ENCODE results near the gene ADAMTS20.

Gene ADAMTS20

GRCh38 chr12:43551971-43552559 is at the start of gene ADAMTS20:
TSS of gene ADAMTS20 (minus strand) at chr12:43552203. CDS start at chr12:43551921, 282 bp downstream.
- Histone ChIP-seq H3K4me3 (ENCODE audit: low read length) (peak within 1 kb of the TSS; percentile 69), H3K9ac (ENCODE audit: low read length) (no peak within 1 kb of the TSS), H3K27me3 (replicated peaks; ENCODE audit: control insufficient read depth, insufficient read depth, low read length) (peaks cover 31% of the 10 kb centered on the region), H3K36me3 (ENCODE audit: control insufficient read depth, insufficient read depth, low read length, severe bottlenecking) (no peaks in the 10 kb centered on the region), H3K4me1 (ENCODE audit: control insufficient read depth, insufficient read depth, low read length) (no peaks in the 10 kb centered on the region), H3K9me3 (ENCODE audit: control insufficient read depth, low read length) (peaks cover 18% of the 10 kb centered on the region)
- DNase-seq (ENCODE audit: low read depth) = peak; percentile 65

GRCh38 chr12:43599708-43600107 is 47.7 kb upstream of the ADAMTS20 start:
- Histone ChIP-seq H3K9ac (ENCODE audit: low read length) (no peak overlapping the region), H3K4me3 (ENCODE audit: low read length) (no peak overlapping the region), H3K9me3 (ENCODE audit: control insufficient read depth, low read length) (no peaks in the 10 kb centered on the region), H3K4me1 (ENCODE audit: control insufficient read depth, insufficient read depth, low read length) (no peaks in the 10 kb centered on the region), H3K36me3 (ENCODE audit: control insufficient read depth, insufficient read depth, low read length, severe bottlenecking) (no peaks in the 10 kb centered on the region), H3K27me3 (replicated peaks; ENCODE audit: control insufficient read depth, insufficient read depth, low read length) (no peaks in the 10 kb centered on the region)
- DNase-seq (ENCODE audit: low read depth) = no peak

GRCh38 chr12:43599066-43599465 is 47.1 kb upstream of the ADAMTS20 start:
- H3K9me3 ChIP-seq (ENCODE audit: control insufficient read depth, low read length) = no peaks in the 10 kb centered on the region
- no peaks in the 10 kb centered on the region for H3K36me3 ChIP-seq (ENCODE audit: control insufficient read depth, insufficient read depth, low read length, severe bottlenecking)
- no peaks in the 10 kb centered on the region for H3K4me1 ChIP-seq (ENCODE audit: control insufficient read depth, insufficient read depth, low read length)
- no peak overlapping the region for H3K9ac ChIP-seq (ENCODE audit: low read length)
- no peak for DNase-seq (ENCODE audit: low read depth)
- no peak overlapping the region for H3K4me3 ChIP-seq (ENCODE audit: low read length)
- no peaks in the 10 kb centered on the region for H3K27me3 ChIP-seq (replicated peaks; ENCODE audit: control insufficient read depth, insufficient read depth, low read length)

- no peak overlapping the region for H3K4me3 ChIP-seq (ENCODE audit: low read length)
- H3K4me1 ChIP-seq (ENCODE audit: control insufficient read depth, insufficient read depth, low read length) = no peaks in the 10 kb centered on the region
- H3K27me3 ChIP-seq (replicated peaks; ENCODE audit: control insufficient read depth, insufficient read depth, low read length) = no peaks in the 10 kb centered on the region
- DNase-seq (ENCODE audit: low read depth) = no peak
- no peaks in the 10 kb centered on the region for H3K36me3 ChIP-seq (ENCODE audit: control insufficient read depth, insufficient read depth, low read length, severe bottlenecking)
- H3K9me3 ChIP-seq (ENCODE audit: control insufficient read depth, low read length) = no peaks in the 10 kb centered on the region
- no peak overlapping the region for H3K9ac ChIP-seq (ENCODE audit: low read length)
These were observed 38.3 kb upstream of the ADAMTS20 start for GRCh38 chr12:43590307-43590706.

GRCh38 chr12:43586646-43587245 is 34.7 kb upstream of the ADAMTS20 start:
- H3K27me3 ChIP-seq (replicated peaks; ENCODE audit: control insufficient read depth, insufficient read depth, low read length) = no peaks in the 10 kb centered on the region
- H3K4me3 ChIP-seq (ENCODE audit: low read length) = no peak overlapping the region
- H3K36me3 ChIP-seq (ENCODE audit: control insufficient read depth, insufficient read depth, low read length, severe bottlenecking) = no peaks in the 10 kb centered on the region
- no peaks in the 10 kb centered on the region for H3K9me3 ChIP-seq (ENCODE audit: control insufficient read depth, low read length)
- H3K4me1 ChIP-seq (ENCODE audit: control insufficient read depth, insufficient read depth, low read length) = no peaks in the 10 kb centered on the region
- no peak overlapping the region for H3K9ac ChIP-seq (ENCODE audit: low read length)
- DNase-seq (ENCODE audit: low read depth) = no peak

- DNase-seq (ENCODE audit: low read depth) = no peak
- Histone ChIP-seq H3K4me3 (ENCODE audit: low read length) (no peak overlapping the region), H3K4me1 (ENCODE audit: control insufficient read depth, insufficient read depth, low read length) (no peaks in the 10 kb centered on the region), H3K27me3 (replicated peaks; ENCODE audit: control insufficient read depth, insufficient read depth, low read length) (no peaks in the 10 kb centered on the region), H3K36me3 (ENCODE audit: control insufficient read depth, insufficient read depth, low read length, severe bottlenecking) (no peaks in the 10 kb centered on the region), H3K9me3 (ENCODE audit: control insufficient read depth, low read length) (no peaks in the 10 kb centered on the region), H3K9ac (ENCODE audit: low read length) (no peak overlapping the region)
These were observed 33.7 kb upstream of the ADAMTS20 start for GRCh38 chr12:43585676-43586075.

- Histone ChIP-seq H3K9ac (ENCODE audit: low read length) (no peak overlapping the region), H3K4me3 (ENCODE audit: low read length) (no peak overlapping the region), H3K36me3 (ENCODE audit: control insufficient read depth, insufficient read depth, low read length, severe bottlenecking) (no peaks in the 10 kb centered on the region), H3K9me3 (ENCODE audit: control insufficient read depth, low read length) (no peaks in the 10 kb centered on the region), H3K4me1 (ENCODE audit: control insufficient read depth, insufficient read depth, low read length) (peaks cover 4% of the 10 kb centered on the region), H3K27me3 (replicated peaks; ENCODE audit: control insufficient read depth, insufficient read depth, low read length) (peaks cover 6% of the 10 kb centered on the region)
- no peak for DNase-seq (ENCODE audit: low read depth)
These were observed 28.6 kb upstream of the ADAMTS20 start for GRCh38 chr12:43580601-43581000.

- Histone ChIP-seq H3K9ac (ENCODE audit: low read length) (no peak overlapping the region), H3K9me3 (ENCODE audit: control insufficient read depth, low read length) (no peaks in the 10 kb centered on the region), H3K4me1 (ENCODE audit: control insufficient read depth, insufficient read depth, low read length) (peaks cover 4% of the 10 kb centered on the region), H3K4me3 (ENCODE audit: low read length) (peak overlapping the region; percentile 56), H3K36me3 (ENCODE audit: control insufficient read depth, insufficient read depth, low read length, severe bottlenecking) (no peaks in the 10 kb centered on the region), H3K27me3 (replicated peaks; ENCODE audit: control insufficient read depth, insufficient read depth, low read length) (peaks cover 6% of the 10 kb centered on the region)
- DNase-seq (ENCODE audit: low read depth) = no peak
These were observed 27.2 kb upstream of the ADAMTS20 start for GRCh38 chr12:43579206-43579605.

GRCh38 chr12:43578782-43579181 is 26.8 kb upstream of the ADAMTS20 start:
- no peaks in the 10 kb centered on the region for H3K36me3 ChIP-seq (ENCODE audit: control insufficient read depth, insufficient read depth, low read length, severe bottlenecking)
- no peaks in the 10 kb centered on the region for H3K9me3 ChIP-seq (ENCODE audit: control insufficient read depth, low read length)
- no peak overlapping the region for H3K9ac ChIP-seq (ENCODE audit: low read length)
- H3K4me1 ChIP-seq (ENCODE audit: control insufficient read depth, insufficient read depth, low read length) = peaks cover 4% of the 10 kb centered on the region
- DNase-seq (ENCODE audit: low read depth) = peak; percentile 69
- peaks cover 6% of the 10 kb centered on the region for H3K27me3 ChIP-seq (replicated peaks; ENCODE audit: control insufficient read depth, insufficient read depth, low read length)
- H3K4me3 ChIP-seq (ENCODE audit: low read length) = peak overlapping the region; percentile 56

- DNase-seq (ENCODE audit: low read depth) = no peak
- no peak overlapping the region for H3K4me3 ChIP-seq (ENCODE audit: low read length)
- H3K9me3 ChIP-seq (ENCODE audit: control insufficient read depth, low read length) = peaks cover 6% of the 10 kb centered on the region
- H3K4me1 ChIP-seq (ENCODE audit: control insufficient read depth, insufficient read depth, low read length) = peaks cover 4% of the 10 kb centered on the region
- H3K36me3 ChIP-seq (ENCODE audit: control insufficient read depth, insufficient read depth, low read length, severe bottlenecking) = no peaks in the 10 kb centered on the region
- no peak overlapping the region for H3K9ac ChIP-seq (ENCODE audit: low read length)
- H3K27me3 ChIP-seq (replicated peaks; ENCODE audit: control insufficient read depth, insufficient read depth, low read length) = peaks cover 6% of the 10 kb centered on the region
These were observed 25.4 kb upstream of the ADAMTS20 start for GRCh38 chr12:43577381-43577780.

- no peak for DNase-seq (ENCODE audit: low read depth)
- no peaks in the 10 kb centered on the region for H3K36me3 ChIP-seq (ENCODE audit: control insufficient read depth, insufficient read depth, low read length, severe bottlenecking)
- H3K9me3 ChIP-seq (ENCODE audit: control insufficient read depth, low read length) = peaks cover 6% of the 10 kb centered on the region
- H3K4me1 ChIP-seq (ENCODE audit: control insufficient read depth, insufficient read depth, low read length) = peaks cover 4% of the 10 kb centered on the region
- H3K4me3 ChIP-seq (ENCODE audit: low read length) = no peak overlapping the region
- no peak overlapping the region for H3K9ac ChIP-seq (ENCODE audit: low read length)
- peaks cover 6% of the 10 kb centered on the region for H3K27me3 ChIP-seq (replicated peaks; ENCODE audit: control insufficient read depth, insufficient read depth, low read length)
These were observed 24.2 kb upstream of the ADAMTS20 start for GRCh38 chr12:43576162-43576561.

- Histone ChIP-seq H3K4me1 (ENCODE audit: control insufficient read depth, insufficient read depth, low read length) (no peaks in the 10 kb centered on the region), H3K36me3 (ENCODE audit: control insufficient read depth, insufficient read depth, low read length, severe bottlenecking) (no peaks in the 10 kb centered on the region), H3K4me3 (ENCODE audit: low read length) (no peak overlapping the region), H3K9me3 (ENCODE audit: control insufficient read depth, low read length) (peaks cover 6% of the 10 kb centered on the region), H3K27me3 (replicated peaks; ENCODE audit: control insufficient read depth, insufficient read depth, low read length) (peaks cover 3% of the 10 kb centered on the region), H3K9ac (ENCODE audit: low read length) (no peak overlapping the region)
- DNase-seq (ENCODE audit: low read depth) = no peak
These were observed 19.9 kb upstream of the ADAMTS20 start for GRCh38 chr12:43571885-43572284.

All from adipocyte (in vitro differentiated cells).